HEK293T (cell line): ENCODE measurements around the gene NHS.

Source experiments
- ARNT ChIP-seq: fragments of 450-650 bp; IDR thresholded peaks from 2 replicates; pipeline ENCODE4 v1.6.1; 2017; ENCODE audit warnings: mild to moderate bottlenecking
- CTBP1 ChIP-seq: fragments of 450-650 bp; IDR thresholded peaks from 2 replicates; pipeline ENCODE4 v1.6.1; 2016; ENCODE audit warnings: borderline replicate concordance
- ELF4 ChIP-seq: fragments of 450-650 bp; IDR thresholded peaks from 2 replicates; pipeline ENCODE4 v1.6.1; 2017; ENCODE audit warnings: antibody characterized with exemption
- FOXA1 ChIP-seq: fragments of 450-650 bp; IDR thresholded peaks from 2 replicates; pipeline ENCODE4 v1.6.1; 2016; ENCODE audit warnings: mild to moderate bottlenecking
- FOXM1 ChIP-seq: fragments of 450-650 bp; IDR thresholded peaks from 2 replicates; pipeline ENCODE4 v1.6.1; 2017; ENCODE audit warnings: mild to moderate bottlenecking, borderline replicate concordance
- L3MBTL2 ChIP-seq: fragments of 450-650 bp; conservative IDR thresholded peaks from 2 replicates; pipeline ENCODE4 v1.6.1; 2016; ENCODE audit warnings: mild to moderate bottlenecking
- LEF1 ChIP-seq: fragments of 450-650 bp; IDR thresholded peaks from 2 replicates; pipeline ENCODE4 v1.6.1; 2017; ENCODE audit warnings: mild to moderate bottlenecking, borderline replicate concordance
- NFRKB ChIP-seq: fragments of 450-650 bp; IDR thresholded peaks from 2 replicates; pipeline ENCODE4 v1.6.1; 2016; ENCODE audit warnings: mild to moderate bottlenecking, moderate library complexity
- SP1 ChIP-seq: fragments of 450-650 bp; IDR thresholded peaks from 2 replicates; pipeline ENCODE4 v1.6.1; 2017
- SUZ12 ChIP-seq: fragments of 450-650 bp; IDR thresholded peaks from 2 replicates; pipeline ENCODE4 v1.6.1; 2016; ENCODE audit warnings: mild to moderate bottlenecking
- TARDBP ChIP-seq: fragments of 450-650 bp; IDR thresholded peaks from 2 replicates; pipeline ENCODE4 v1.6.1; 2016

DNA sequence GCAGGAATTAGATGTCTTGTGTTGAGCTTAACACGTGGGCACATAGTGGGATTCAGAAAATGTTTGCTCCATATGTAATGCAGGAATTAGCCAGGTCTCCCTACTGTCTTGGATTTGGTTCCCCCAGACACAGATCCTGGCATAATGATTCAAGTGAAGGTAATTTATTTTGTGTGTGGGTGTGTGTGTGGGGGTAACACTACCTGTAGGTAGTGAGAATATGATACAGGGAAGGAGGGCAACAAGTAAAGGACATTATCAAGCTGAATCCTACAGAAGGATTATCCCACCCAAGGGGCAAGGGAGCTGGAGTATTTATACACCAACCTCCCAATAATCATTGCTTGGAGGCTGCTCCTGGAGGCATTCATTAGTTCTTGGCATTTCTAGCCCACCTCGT, 101.4 kb downstream of the NHS start:
- no peak for TF ChIP-seq TARDBP
- no peak for TF ChIP-seq L3MBTL2
- no peak for TF ChIP-seq SP1
- no peak for TF ChIP-seq FOXA1
- no peak for TF ChIP-seq FOXM1
- no peak for TF ChIP-seq ELF4
- TF ChIP-seq CTBP1: no peak
- no peak for TF ChIP-seq LEF1
- TF ChIP-seq NFRKB: no peak
- TF ChIP-seq SUZ12: no peak
- TF ChIP-seq ARNT: no peak
